Measurements from ENCODE around the gene SYNE4. TPM values are rescaled to one million over a fixed set of nuclear protein-coding genes. Genes with fewer than 3 reads are reported as not detected.

SYNE4 gene
- total and polyA plus RNA-seq, 2 donors (not counting 3 experiments of a cell fraction or from before 2014, with no cell fraction given), result 0.46 to 0.62 TPM

- BruUV-seq (replicated peaks), result no TSS peak
- no peak for TF ChIP-seq FOS (IDR thresholded peaks at IDR 0.05; ENCODE audit: borderline replicate concordance, insufficient read depth, low read length)
- TF ChIP-seq MAX (IDR thresholded peaks at IDR 0.05; ENCODE audit: insufficient read depth, insufficient read length), result no peak
- TF ChIP-seq POLR2AphosphoS5 (IDR thresholded peaks at IDR 0.05; ENCODE audit: insufficient read depth, low read depth, low read length), result no peak
- TF ChIP-seq CTCF (IDR thresholded peaks at IDR 0.05; ENCODE audit: extremely low read depth in 1 of 2, insufficient read depth in 1 of 2, low read depth in 1 of 2, low read length in 2 of 2), result no peak
- TF ChIP-seq EZH2 (IDR thresholded peaks at IDR 0.05; ENCODE audit: borderline replicate concordance, low read depth, low read length, severe bottlenecking), result no peak
- no peak for TF ChIP-seq JUN (IDR thresholded peaks at IDR 0.05; ENCODE audit: borderline replicate concordance, insufficient read depth, insufficient read length, low read depth)
- TF ChIP-seq GATA2 (IDR thresholded peaks at IDR 0.05; ENCODE audit: insufficient read depth, insufficient read length, low read depth, low read length), result no peak
- no peak for TF ChIP-seq MYC (IDR thresholded peaks at IDR 0.05; ENCODE audit: low read depth, low read length)
- TF ChIP-seq POLR2A (IDR thresholded peaks at IDR 0.05; ENCODE audit: low read depth, low read length), result no peak
- intact Hi-C loops (cut with micrococcal nuclease), result loop anchor here (1.0 kb wide), 1 partner anchor 12 kb away; no protein-coding TSS in a partner anchor
- CTCF ChIA-PET, result no interaction called here
- H4K20me1 ChIP-seq (replicated peaks; ENCODE audit: control insufficient read depth, extremely low read depth, insufficient read depth, low read length), result no peaks in the 10 kb centered on the region
- H3K4me2 ChIP-seq (ENCODE audit: insufficient read depth, low read length), result no peak overlapping the region
- H3K9me3 ChIP-seq (replicated peaks; ENCODE audit: control insufficient read depth, insufficient read depth, low read length), result no peaks in the 10 kb centered on the region
- DNase-seq (ENCODE audit: low read depth, low spot score) (peak; percentile 55), FAIRE-seq (peak; percentile 81)
- no peak overlapping the region for H3K9ac ChIP-seq (replicated peaks; ENCODE audit: extremely low read depth, insufficient read depth, low read length)
- no peak overlapping the region for H3K4me3 ChIP-seq (replicated peaks in 1 of 3; ENCODE audit: insufficient read depth in 1 of 3, low read depth in 1 of 3, low read length in 3 of 3)
- no peaks in the 10 kb centered on the region for H3K9me1 ChIP-seq (replicated peaks; ENCODE audit: control insufficient read depth, extremely low read depth, insufficient read depth, low read length)
- H3K27me3 ChIP-seq (ENCODE audit: control insufficient read depth in 2 of 2, insufficient read depth in 2 of 2, low read length in 2 of 2), result peaks cover 17 to 21% of the 10 kb centered on the region in 2 experiments
- H3K36me3 ChIP-seq (ENCODE audit: control insufficient read depth in 2 of 2, extremely low read depth in 1 of 2, insufficient read depth in 2 of 2, low read length in 2 of 2), result no peaks in the 10 kb centered on the region
- no peaks in the 10 kb centered on the region for H3K79me2 ChIP-seq (ENCODE audit: control insufficient read depth, insufficient read depth, low read length)
- H3K4me1 ChIP-seq (ENCODE audit: control insufficient read depth, extremely low read depth, insufficient read depth, low read length), result no peaks in the 10 kb centered on the region
- no peak overlapping the region for H3K27ac ChIP-seq (ENCODE audit: insufficient read depth, low read depth, low read length)
- POLR2A ChIA-PET, result no interaction called here
- dilution Hi-C loops (cut with MboI; ENCODE audit: extremely low pct_ligation_motif_present, low sequenced_read_pairs), result no loop called here
- H2AFZ ChIP-seq (ENCODE audit: low read depth, low read length), result no peak overlapping the region
Observed at GRCh38 chr19:35963514-35963913, 45.1 kb downstream of the SYNE4 start.

All from endothelial cell of umbilical vein (primary cell).